ENCODE measurements around the gene WTAP. TPM values are rescaled to one million over a fixed set of nuclear protein-coding genes. Genes with fewer than 3 reads are reported as not detected.

WTAP gene
- total RNA-seq, 4 donors from 2014 or later, result 83.6 to 132 (median 119) TPM

GRCh38 chr6:159758031-159759001 is 31.0 kb downstream of the WTAP start:
- no peak overlapping the region for H3K4me3 ChIP-seq (replicated peaks in 1 of 3)
- H3K27ac ChIP-seq, result no peak overlapping the region
- peaks cover 11 to 33% of the 10 kb centered on the region in 2 donors for H3K36me3 ChIP-seq
- no peak for DNase-seq
- H3K4me1 ChIP-seq, result peaks cover 21 to 22% of the 10 kb centered on the region in 2 donors
- intact Hi-C loops (cut with DNase I), result no loop called here
- 80 to 84% methylated on average over 7 of the region's 7 CpGs for whole genome bisulfite sequencing, 2 donors
- TF ChIP-seq POLR2A (IDR thresholded peaks at IDR 0.05), result no peak
- H3K9me3 ChIP-seq, result no peaks in the 10 kb centered on the region
- H3K27me3 ChIP-seq, result no peaks in the 10 kb centered on the region

- Histone ChIP-seq H3K4me1 (peaks cover 21 to 22% of the 10 kb centered on the region in 2 donors), H3K27me3 (no peaks in the 10 kb centered on the region), H3K36me3 (peaks cover 11 to 20% of the 10 kb centered on the region in 2 donors), H3K4me3 (replicated peaks in 1 of 3) (no peak overlapping the region), H3K9me3 (no peaks in the 10 kb centered on the region), H3K27ac (no peak overlapping the region)
- no peak for TF ChIP-seq POLR2A (IDR thresholded peaks at IDR 0.05)
- TF ChIP-seq, protein P1, sequence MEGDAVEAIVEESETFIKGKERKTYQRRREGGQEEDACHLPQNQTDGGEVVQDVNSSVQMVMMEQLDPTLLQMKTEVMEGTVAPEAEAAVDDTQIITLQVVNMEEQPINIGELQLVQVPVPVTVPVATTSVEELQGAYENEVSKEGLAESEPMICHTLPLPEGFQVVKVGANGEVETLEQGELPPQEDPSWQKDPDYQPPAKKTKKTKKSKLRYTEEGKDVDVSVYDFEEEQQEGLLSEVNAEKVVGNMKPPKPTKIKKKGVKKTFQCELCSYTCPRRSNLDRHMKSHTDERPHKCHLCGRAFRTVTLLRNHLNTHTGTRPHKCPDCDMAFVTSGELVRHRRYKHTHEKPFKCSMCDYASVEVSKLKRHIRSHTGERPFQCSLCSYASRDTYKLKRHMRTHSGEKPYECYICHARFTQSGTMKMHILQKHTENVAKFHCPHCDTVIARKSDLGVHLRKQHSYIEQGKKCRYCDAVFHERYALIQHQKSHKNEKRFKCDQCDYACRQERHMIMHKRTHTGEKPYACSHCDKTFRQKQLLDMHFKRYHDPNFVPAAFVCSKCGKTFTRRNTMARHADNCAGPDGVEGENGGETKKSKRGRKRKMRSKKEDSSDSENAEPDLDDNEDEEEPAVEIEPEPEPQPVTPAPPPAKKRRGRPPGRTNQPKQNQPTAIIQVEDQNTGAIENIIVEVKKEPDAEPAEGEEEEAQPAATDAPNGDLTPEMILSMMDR (IDR thresholded peaks at IDR 0.05), result no peak
- 74 to 76% methylated on average over 2 of the region's 2 CpGs for WGBS, 2 donors
- DNase-seq, result no peak
- intact Hi-C loops (cut with DNase I), result loop anchor here (10.0 kb wide), 1 partner anchor 65 kb away; the partner anchor contains the start of gene SOD2
Observed at GRCh38 chr6:159759645-159760044, 32.3 kb downstream of the WTAP start.

GRCh38 chr6:159760602-159761057 is 33.3 kb downstream of the WTAP start:
- WGBS, 2 donors, result 64 to 72% methylated on average over 3 of the region's 3 CpGs
- Histone ChIP-seq H3K27me3 (no peaks in the 10 kb centered on the region), H3K9me3 (no peaks in the 10 kb centered on the region), H3K4me3 (replicated peaks in 1 of 3) (no peak overlapping the region), H3K4me1 (peaks cover 21 to 22% of the 10 kb centered on the region in 2 donors), H3K36me3 (peaks cover 4 to 12% of the 10 kb centered on the region in 2 donors), H3K27ac (peak overlapping the region in 2 of 3 donors; percentile 95 to 99)
- DNase-seq, result no peak
- no peak for TF ChIP-seq POLR2A (IDR thresholded peaks at IDR 0.05)
- TF ChIP-seq, protein P1 (IDR thresholded peaks at IDR 0.05), result no peak
- intact Hi-C loops (cut with DNase I), result loop anchor here (10.0 kb wide), 1 partner anchor 66 kb away; the partner anchor contains the start of gene SOD2

GRCh38 chr6:159761129-159761872 is 34.0 kb downstream of the WTAP start:
- intact Hi-C loops (cut with DNase I), result loop anchor here (10.0 kb wide), 1 partner anchor 66 kb away; the partner anchor contains the start of gene SOD2
- peak; percentile 9 to 32 for DNase-seq

More at GRCh38 chr6:159761129-159761872, 34.0 kb downstream of the WTAP start:
- Histone ChIP-seq H3K9me3 (no peaks in the 10 kb centered on the region), H3K4me3 (replicated peaks in 1 of 3) (peak overlapping the region; percentile 53 to 66 (median 62)), H3K4me1 (peaks cover 21 to 22% of the 10 kb centered on the region in 2 donors), H3K27me3 (no peaks in the 10 kb centered on the region), H3K27ac (peak overlapping the region; percentile 95 to 99 (median 95)), H3K36me3 (peaks cover 4 to 8% of the 10 kb centered on the region in 2 donors)
- TF ChIP-seq, protein P1 (IDR thresholded peaks at IDR 0.05), result no peak
- TF ChIP-seq POLR2A (IDR thresholded peaks at IDR 0.05), result no peak
- WGBS, 2 donors, result 16 to 18% methylated on average over 21 to 40 of the region's 45 CpGs

Data from thyroid gland (tissue), 4 donors.